ENCODE measurements around the gene REXO2.

REXO2 gene

DNA sequence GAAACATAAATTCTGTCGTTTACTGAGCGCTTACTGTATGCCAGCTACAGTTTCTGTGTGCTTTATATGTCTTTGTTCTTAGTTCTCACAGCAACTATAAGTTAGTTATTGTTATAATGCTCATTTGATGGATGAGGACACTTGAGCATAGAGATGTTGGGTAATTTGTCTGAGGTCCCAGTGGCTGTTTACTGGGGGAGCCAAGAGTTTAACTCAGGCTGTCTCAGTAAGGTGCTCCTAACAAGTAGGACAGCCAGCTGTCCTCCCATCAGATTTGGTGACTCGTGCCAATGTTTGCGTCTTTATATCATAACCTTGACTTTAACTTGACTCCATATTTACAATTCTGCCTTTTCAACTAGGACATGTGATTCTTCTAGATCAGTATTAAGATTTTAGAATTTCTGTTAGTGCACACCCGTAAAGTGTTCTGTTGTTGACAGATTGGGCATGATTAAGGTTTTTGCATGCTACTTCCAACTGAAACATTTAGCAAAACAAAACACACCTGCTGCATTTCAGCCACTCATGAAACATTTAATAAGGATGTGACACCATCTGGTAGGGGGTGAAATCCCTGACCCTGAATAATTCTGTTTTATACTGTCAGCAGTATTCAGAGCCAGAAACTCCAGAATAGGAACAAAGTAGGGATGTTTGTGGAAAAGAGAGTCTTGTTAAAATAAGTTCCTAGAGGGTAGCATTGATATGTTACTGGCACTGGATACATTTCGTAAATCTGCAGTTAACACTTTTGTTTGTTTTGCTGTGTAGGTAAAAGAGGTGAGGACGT is 1.9 kb downstream of the REXO2 start:
- DNase-seq, result no peak

GRCh38 chr11:114441921-114442320 is 2.7 kb downstream of the REXO2 start:
- no peak for DNase-seq

DNA sequence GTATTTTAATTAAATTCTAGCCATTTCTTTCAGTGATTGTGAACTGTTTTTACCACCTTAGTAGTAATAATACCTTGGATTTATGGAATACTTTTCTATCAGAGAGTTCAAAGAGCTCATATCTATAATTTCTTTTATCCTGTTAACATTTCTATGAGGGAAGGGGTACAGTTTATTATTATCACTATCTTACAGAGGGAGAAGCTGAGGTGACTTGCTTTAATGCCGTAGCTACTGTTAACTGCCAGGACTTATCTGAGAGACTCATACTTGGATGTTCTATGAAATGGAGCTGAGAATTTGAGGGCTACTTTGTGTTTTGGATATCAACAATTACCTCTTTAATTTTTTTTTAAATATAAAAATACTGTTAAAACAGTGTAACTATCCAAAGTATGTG is 3.3 kb downstream of the REXO2 start:
- DNase-seq, result no peak

DNA sequence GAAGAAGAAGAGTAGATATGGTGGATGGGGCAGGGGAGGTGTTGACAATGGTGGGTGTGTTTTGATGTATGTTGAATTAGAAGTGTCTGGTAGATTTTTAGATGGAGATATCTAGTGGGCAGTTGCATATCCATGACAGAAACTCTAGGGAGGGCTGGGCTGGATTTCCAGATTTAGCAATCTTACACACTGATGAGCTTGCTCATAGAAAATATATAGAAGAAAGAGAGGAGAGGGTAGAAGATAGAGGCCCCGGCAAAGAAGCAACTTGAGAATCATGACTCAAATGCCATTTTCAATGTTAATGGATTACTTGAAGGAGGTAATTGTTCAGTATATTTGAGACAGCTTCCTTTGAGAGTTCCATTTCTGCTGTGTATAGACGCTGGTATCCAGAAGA is 8.2 kb downstream of the REXO2 start:
- no peak for DNase-seq

- DNase-seq, result no peak
Measured at GRCh38 chr11:114447892-114448291, 8.6 kb downstream of the REXO2 start.

DNA sequence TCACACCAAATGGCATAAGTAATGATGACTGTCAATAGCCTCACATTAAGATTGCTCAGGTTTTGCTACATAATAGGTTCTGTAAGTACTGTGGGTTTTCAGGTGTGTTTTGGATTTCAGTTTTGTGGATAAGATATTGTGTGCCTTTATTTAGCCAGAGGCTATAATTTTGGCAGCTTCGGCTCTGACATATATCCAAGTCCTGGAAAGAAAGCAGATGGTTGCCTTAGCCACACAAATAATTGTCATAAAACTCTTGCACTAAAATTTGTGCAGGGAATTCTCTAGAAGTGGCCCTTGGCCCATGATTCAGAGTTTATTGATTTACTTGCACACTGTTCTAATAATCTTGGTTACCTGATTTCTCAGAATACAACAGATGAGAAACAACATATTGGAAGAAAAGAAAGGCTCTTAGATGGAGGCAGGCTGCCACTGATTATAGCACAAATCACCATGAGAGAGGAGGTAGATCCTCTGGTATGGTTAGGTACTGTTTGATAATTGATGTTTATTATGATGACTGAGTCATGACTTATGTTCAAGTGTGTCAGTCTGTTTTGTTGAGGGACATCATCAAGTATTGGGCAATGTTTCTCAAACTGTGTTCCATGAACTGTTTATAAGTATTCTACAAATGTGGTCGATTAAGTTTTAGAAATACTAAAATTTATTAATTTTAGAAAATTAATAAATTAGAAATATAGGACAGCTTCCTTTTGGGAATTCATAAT is 9.6 kb downstream of the REXO2 start:
- no peak for DNase-seq

DNA sequence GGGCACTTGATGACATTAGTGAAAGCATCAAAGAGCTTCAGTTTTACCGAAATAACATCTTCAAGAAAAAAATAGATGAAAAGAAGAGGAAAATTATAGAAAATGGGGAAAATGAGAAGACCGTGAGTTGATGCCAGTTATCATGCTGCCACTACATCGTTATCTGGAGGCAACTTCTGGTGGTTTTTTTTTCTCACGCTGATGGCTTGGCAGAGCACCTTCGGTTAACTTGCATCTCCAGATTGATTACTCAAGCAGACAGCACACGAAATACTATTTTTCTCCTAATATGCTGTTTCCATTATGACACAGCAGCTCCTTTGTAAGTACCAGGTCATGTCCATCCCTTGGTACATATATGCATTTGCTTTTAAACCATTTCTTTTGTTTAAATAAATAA is 10.6 kb downstream of the REXO2 start:
- DNase-seq, result no peak

DNA sequence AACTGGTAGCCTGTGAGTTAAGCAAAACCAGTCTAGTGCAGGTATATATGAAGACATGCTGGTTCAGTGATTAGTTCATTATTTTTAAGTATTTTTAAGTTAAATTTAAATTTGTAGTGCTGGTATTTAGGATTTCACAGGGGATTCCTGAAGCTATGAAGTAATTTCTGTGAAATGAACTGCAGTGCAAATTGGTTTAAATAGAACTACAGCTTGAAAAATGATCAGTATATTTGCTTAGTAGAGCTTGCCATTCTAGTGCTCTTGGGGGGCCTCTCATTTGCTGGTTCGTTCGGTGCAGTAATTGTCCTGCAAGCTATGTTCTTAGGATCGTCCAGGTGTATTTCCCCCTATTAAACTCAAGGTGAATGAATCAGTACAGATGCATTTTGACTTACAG is 13.1 kb downstream of the REXO2 start:
- DNase-seq, result no peak

GRCh38 chr11:114463999-114464398 is 24.7 kb downstream of the REXO2 start:
- no peak for DNase-seq

- no peak for DNase-seq
Measured at GRCh38 chr11:114466742-114467141, 27.5 kb downstream of the REXO2 start.

DNA sequence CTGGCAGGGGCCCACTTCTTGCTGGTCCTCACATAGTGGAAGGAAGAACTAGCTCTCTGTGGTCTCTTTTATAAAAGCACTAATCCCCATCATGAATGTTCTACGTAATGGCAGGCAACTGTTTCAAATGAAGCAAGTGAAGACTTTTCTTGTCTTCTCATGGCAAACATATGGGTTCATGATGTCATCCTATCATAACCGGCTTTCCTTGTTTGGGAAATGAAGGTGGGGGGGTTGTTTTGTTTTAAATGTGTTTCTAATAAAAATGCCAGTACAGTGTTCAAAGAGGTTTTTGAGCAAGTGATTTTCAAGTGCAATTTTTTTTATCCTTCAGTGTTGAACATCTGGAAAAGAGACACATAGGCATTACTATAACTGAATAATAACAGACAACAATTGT is 33.4 kb downstream of the REXO2 start:
- DNase-seq, result no peak

- DNase-seq, result no peak
Measured at GRCh38 chr11:114478001-114478410, 38.7 kb downstream of the REXO2 start.

DNA sequence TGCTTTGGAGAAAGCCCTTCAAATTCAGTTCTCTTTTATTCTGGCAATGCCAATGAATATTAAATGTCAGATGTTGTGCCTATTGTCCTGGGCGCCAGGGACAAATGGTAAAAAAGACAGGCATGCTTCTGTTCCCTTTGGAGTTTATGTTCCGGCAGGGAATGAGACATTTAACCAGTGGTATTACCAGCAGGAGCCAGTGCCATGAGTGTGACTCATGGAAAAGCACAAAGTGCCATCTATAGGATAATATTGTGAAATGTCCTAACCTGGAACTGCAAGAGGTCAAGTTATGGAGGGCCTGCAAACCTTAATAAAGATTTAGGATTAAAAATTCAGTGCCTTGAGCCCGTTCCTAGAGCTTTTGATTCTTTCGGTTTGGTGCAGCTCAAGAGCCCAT is 39.5 kb downstream of the REXO2 start:
- DNase-seq, result no peak

- no peak for DNase-seq
Measured at GRCh38 chr11:114479331-114479730, 40.1 kb downstream of the REXO2 start.

- no peak for DNase-seq
Measured at GRCh38 chr11:114482114-114482513, 42.8 kb downstream of the REXO2 start.

GRCh38 chr11:114483929-114484328 is 44.7 kb downstream of the REXO2 start:
- no peak for DNase-seq

DNA sequence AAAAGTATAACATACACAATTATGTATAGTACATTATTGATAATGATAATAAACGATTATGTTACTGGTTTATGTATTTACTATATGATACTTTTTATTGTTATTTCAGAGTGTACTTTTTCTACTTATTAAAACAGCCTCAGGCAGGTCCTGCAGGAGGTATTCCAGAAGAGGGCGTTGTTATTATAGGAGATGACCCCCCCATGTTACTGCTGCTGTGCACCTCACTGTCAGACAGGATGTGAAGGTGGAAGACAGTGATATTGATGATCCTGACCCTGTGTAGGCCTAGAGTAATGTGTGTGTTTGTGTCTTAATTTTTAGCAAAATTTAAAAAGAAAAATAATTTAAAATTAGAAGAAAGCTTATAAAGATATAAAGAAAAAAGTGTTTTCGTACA is 57.6 kb downstream of the REXO2 start:
- no peak for DNase-seq

- DNase-seq, result no peak
Measured at GRCh38 chr11:114499756-114500155, 60.5 kb downstream of the REXO2 start.

Data from activated CD8-positive, alpha-beta memory T cell treated with anti-CD3 and anti-CD28 coated beads, Interleukin-2, amount 50 U/mL, for 48 hours (primary cell).